GM12878 (cell line): ENCODE data around the gene KRTAP10-3. TPM values are rescaled to one million over a fixed set of nuclear protein-coding genes. Genes with fewer than 3 reads are reported as not detected.

Experiments used
- ATAC-seq: fragments of 200-7000 bp; cut with Tn5 transposase; 3 replicates; pipeline ENCODE4 v1.9.1; 2020; ENCODE audit warnings: mild to moderate bottlenecking, moderate library complexity
- BruUV-seq: library from RNA; stranded (reverse); fragments of 400-500 nt; replicated peaks from 2 replicates; lab custom pipeline; 2021; lab: Mats Ljungman, UMichigan
- CTCF ChIA-PET: fragments of 300-600 bp; sonication (Branson Sonifier 250); formaldehyde crosslinking; extraction: SDS; loops from one replicate; lab custom pipeline; 2021; ENCODE audit warnings: inconsistent platforms; lab: Yijun Ruan, JAX
- POLR2A ChIA-PET: fragments of 350-600 bp; formaldehyde crosslinking; extraction: SDS; loops from one replicate; lab custom pipeline; 2021; ENCODE audit warnings: inconsistent platforms; lab: Charles Lee
- RAD21 ChIA-PET: fragments of 300-600 bp; sonication (Branson Sonifier 250); formaldehyde crosslinking; loops from one replicate; lab custom pipeline; 2023; ENCODE audit warnings: antibody characterized with exemption; ENCODE audit not compliant: unreplicated experiment; lab: Charles Lee
- SMC1A ChIA-PET: fragments of 300-600 bp; sonication (Branson Sonifier 250); formaldehyde crosslinking; loops from one replicate; lab custom pipeline; 2023; ENCODE audit not compliant: unreplicated experiment, uncharacterized antibody; lab: Charles Lee
- DNase-seq: peaks from one replicate; pipeline ENCODE4 v3.0.0-alpha.2; 2011; ENCODE audit warnings: low read depth, low spot score
- FAIRE-seq: peaks from 3 replicates; lab custom pipeline; 2011; peaks lifted over from hg19 to GRCh38; lab: Jason Lieb, UNC
- H2AFZ ChIP-seq: 2 replicates; pipeline ENCODE4 v1.6.0; 2011; ENCODE audit warnings: low read depth, low read length, control low read depth; ENCODE audit not compliant: control insufficient read depth
- H3K27ac ChIP-seq: 2 replicates; pipeline ENCODE4 v1.5.1; 2011; ENCODE audit warnings: control low read depth; ENCODE audit not compliant: control insufficient read depth, insufficient read depth
- H3K27me3 ChIP-seq, 2 experiments: replicated peaks in 1 of 2; 2 replicates each; pipeline versions ENCODE4 v1.6.0 to v1.6.1; 2011; ENCODE audit warnings: low read length in 1 of 2; ENCODE audit not compliant: control insufficient read depth in 2 of 2, insufficient read depth in 2 of 2
- H3K36me3 ChIP-seq, 2 experiments: 2 replicates each; pipeline ENCODE4 v1.5.1; 2011; ENCODE audit warnings: low read length in 1 of 2; ENCODE audit not compliant: control insufficient read depth in 2 of 2, insufficient read depth in 2 of 2
- H3K4me1 ChIP-seq: 2 replicates; pipeline ENCODE4 v1.6.1; 2011; ENCODE audit warnings: mild to moderate bottlenecking, low read length, moderate library complexity, mixed read lengths; ENCODE audit not compliant: control insufficient read depth, insufficient read depth
- H3K4me2 ChIP-seq: 2 replicates; pipeline ENCODE4 v1.6.0; 2011; ENCODE audit warnings: control low read depth; ENCODE audit not compliant: control insufficient read depth, insufficient read depth
- H3K4me3 ChIP-seq: fragments of 200-600 bp; sonication (generic); 2 replicates; pipeline ENCODE4 v1.5.1; 2016
- H3K79me2 ChIP-seq: 2 replicates; pipeline ENCODE4 v1.6.0; 2011; ENCODE audit warnings: low read length; ENCODE audit not compliant: control insufficient read depth, insufficient read depth
- H3K9ac ChIP-seq: 2 replicates; pipeline ENCODE4 v1.8.0; 2011; ENCODE audit warnings: low read length, control low read depth, mixed read lengths; ENCODE audit not compliant: control insufficient read depth, insufficient read depth
- H3K9me3 ChIP-seq: replicated peaks from 3 replicates; pipeline ENCODE4 v1.5.1; 2011; ENCODE audit warnings: mild to moderate bottlenecking, low read length; ENCODE audit not compliant: control insufficient read depth, insufficient read depth
- H4K20me1 ChIP-seq: 2 replicates; pipeline ENCODE4 v1.6.0; 2011; ENCODE audit not compliant: control insufficient read depth, insufficient read depth
- CBFB ChIP-seq: IDR thresholded peaks from 2 replicates; pipeline ENCODE4 v1.6.1; 2016; ENCODE audit warnings: antibody characterized with exemption, low read depth
- CEBPB ChIP-seq, 2 experiments: fragments of 150-350 bp in 1 of 2; IDR thresholded peaks; 2 replicates each; pipeline ENCODE4 v1.6.1; 2012 to 2014; ENCODE audit warnings: low read depth in 2 of 2, low read length in 2 of 2, borderline replicate concordance in 1 of 2, inconsistent platforms in 1 of 2
- DPF2 ChIP-seq: fragments of 450-650 bp; IDR thresholded peaks from 2 replicates; pipeline ENCODE4 v1.6.1; 2017; ENCODE audit warnings: mild to moderate bottlenecking
- E2F4 ChIP-seq: IDR thresholded peaks from 2 replicates; pipeline ENCODE4 v1.6.1; 2012; ENCODE audit warnings: low read depth, low read length, improper control_type of control experiment
- EED ChIP-seq: sonication (generic); IDR thresholded peaks from 2 replicates; pipeline ENCODE4 v1.6.1; 2016; ENCODE audit warnings: antibody characterized with exemption, low read depth
- EZH2 ChIP-seq: IDR thresholded peaks from 2 replicates; pipeline ENCODE4 v1.6.1; 2012; ENCODE audit warnings: low read depth, mild to moderate bottlenecking, control low read depth, inconsistent platforms, low read length, borderline replicate concordance; ENCODE audit not compliant: control insufficient read depth
- IKZF2 ChIP-seq, 2 experiments: fragments of 450-650 bp; IDR thresholded peaks; 2 replicates each; pipeline ENCODE4 v1.6.1; 2017; ENCODE audit warnings: mild to moderate bottlenecking in 2 of 2, moderate library complexity in 2 of 2
- MXI1 ChIP-seq: fragments of 150-350 bp; IDR thresholded peaks from 2 replicates; pipeline ENCODE4 v1.6.1; 2011; ENCODE audit warnings: low read depth, mild to moderate bottlenecking, inconsistent platforms, low read length, improper control_type of control experiment
- MYC ChIP-seq: IDR thresholded peaks from 2 replicates; pipeline ENCODE4 v1.6.1; 2011; ENCODE audit warnings: mild to moderate bottlenecking, low read length, moderate library complexity, inconsistent platforms; ENCODE audit not compliant: insufficient read depth, insufficient replicate concordance, insufficient read length, severe bottlenecking
- NFYB ChIP-seq: IDR thresholded peaks from 2 replicates; pipeline ENCODE4 v1.6.1; 2011; ENCODE audit warnings: low read depth, mild to moderate bottlenecking, low read length, improper control_type of control experiment, moderate library complexity; ENCODE audit not compliant: insufficient read depth
- PAX8 ChIP-seq: fragments of 450-650 bp; IDR thresholded peaks from 2 replicates; pipeline ENCODE4 v1.6.1; 2017; ENCODE audit warnings: mild to moderate bottlenecking, moderate library complexity
- RAD21 ChIP-seq: IDR thresholded peaks from 2 replicates; pipeline ENCODE4 v1.6.1; 2011; ENCODE audit warnings: mild to moderate bottlenecking, low read depth, low read length, moderate library complexity; ENCODE audit not compliant: insufficient read depth
- RBBP5 ChIP-seq: fragments of 200-600 bp; sonication (generic); conservative IDR thresholded peaks from 2 replicates; pipeline ENCODE4 v1.6.1; 2016
- RCOR1 ChIP-seq: conservative IDR thresholded peaks from 2 replicates; pipeline ENCODE4 v1.6.1; 2012; ENCODE audit warnings: low read depth, low read length, improper control_type of control experiment
- ZBTB4 ChIP-seq: fragments of 450-650 bp; formaldehyde crosslinking; IDR thresholded peaks from 2 replicates; pipeline ENCODE4 v1.4.0; 2022; ENCODE audit warnings: mild to moderate bottlenecking, moderate library complexity
- ZNF384 ChIP-seq: IDR thresholded peaks from 2 replicates; pipeline ENCODE4 v1.6.1; 2012; ENCODE audit warnings: low read depth, mild to moderate bottlenecking, low read length, improper control_type of control experiment, borderline replicate concordance
- WGBS: methylation state at CpG from one replicate; pipeline ENCODE4 v1.1.6; 2016; ENCODE audit warnings: low lambda C conversion rate; ENCODE audit not compliant: insufficient replicate concordance, insufficient coverage; ENCODE audit errors: missing lambda C conversion rate; 5-methylcytosine and 5-hydroxymethylcytosine counted together
- in situ Hi-C: fragments of 300-500 bp; cut with MboI; formaldehyde crosslinking; loops from 9 replicates; pipeline ENCODE4 v1.14.3; 2018; ENCODE audit warnings: mixed read lengths
- intact Hi-C: fragments of 100-400 bp; cut with micrococcal nuclease; formaldehyde crosslinking; loops from one replicate; pipeline ENCODE4 v1.14.2; 2022; ENCODE audit not compliant: unreplicated experiment
- polyA plus RNA-seq, 11 experiments: library from polyadenylated mRNA; depleted of rRNA in 4 of 11; unstranded in 6 of 11; stranded (reverse) in 5 of 11; fragments of >200 nt; fragmentation: Nextera tagmentation in 4 of 11; fragmentation: Illumina TruSeq in 1 of 11; extraction: Ambion mirVana in 4 of 11; extraction: Trizol in 1 of 11; gene quantifications; 1 replicate in 1 of 11; 2 replicates in 10 of 11; pipeline versions ENCODE4 v1.2.1 to v1.2.3, GENCODE V29; 2011 to 2016; ENCODE audit warnings: inconsistent platforms in 2 of 11, missing spikeins in 2 of 11, low read depth in 1 of 11
- total RNA-seq, 4 experiments: library from RNA; depleted of rRNA in 3 of 4; stranded (reverse); fragments of >200 nt in 3 of 4; fragmentation: Illumina TruSeq in 1 of 4; extraction: Trizol in 1 of 4; gene quantifications; 2 replicates each; pipeline versions ENCODE4 v1.2.1 to v1.2.3, GENCODE V29; 2013 to 2021

KRTAP10-3 gene
- total and polyA plus RNA-seq, 10 of the 15 experiments (the other 5 are each of a cell fraction or from before 2014, with no cell fraction given) = not detected

GRCh38 chr21:44537930-44538911 lies 20.4 kb downstream of the KRTAP10-3 start:
- ChIA-PET RAD21 (no interaction called here), CTCF (no interaction called here), POLR2A (no interaction called here), SMC1A (no interaction called here)
- Histone ChIP-seq H3K36me3 (no peaks in the 10 kb centered on the region), H3K4me2 (no peak overlapping the region), H3K4me1 (no peaks in the 10 kb centered on the region), H2AFZ (no peak overlapping the region), H3K79me2 (no peaks in the 10 kb centered on the region), H3K9ac (no peak overlapping the region), H4K20me1 (no peaks in the 10 kb centered on the region), H3K27ac (no peak overlapping the region), H3K27me3 (no peaks in the 10 kb centered on the region), H3K4me3 (no peak overlapping the region), H3K9me3 (no peaks in the 10 kb centered on the region; the same call in 2 of the 3 replicates)
- no peak for FAIRE-seq
- in situ Hi-C loops = no loop called here
- no peak for DNase-seq
- intact Hi-C loops = no loop called here
- whole genome bisulfite sequencing = 61% methylated on average over 31 of the region's 33 CpGs
- BruUV-seq = no TSS peak
- ATAC-seq = no peak
- no peak for TF ChIP-seq NFYB
- TF ChIP-seq EZH2 = no peak
- TF ChIP-seq MYC = no peak
- TF ChIP-seq IKZF2 (IDR thresholded peaks at IDR 0.05) = no peak
- TF ChIP-seq DPF2 = no peak
- TF ChIP-seq ZNF384 = no peak
- no peak for TF ChIP-seq RBBP5
- TF ChIP-seq EED = no peak
- TF ChIP-seq RAD21 = no peak
- TF ChIP-seq PAX8 = no peak
- TF ChIP-seq ZBTB4 (CRISPR knock-in tag) = no peak
- no peak for TF ChIP-seq RCOR1
- TF ChIP-seq MXI1 = no peak
- TF ChIP-seq E2F4 = no peak
- TF ChIP-seq CBFB = no peak
- TF ChIP-seq CEBPB (IDR thresholded peaks at IDR 0.05; ENCODE audit: borderline replicate concordance in 1 of 2, low read depth in 2 of 2, low read length in 2 of 2) = no peak
